Measurements from ENCODE around the gene RSBN1L.

Gene RSBN1L

GRCh38 chr7:77740257-77740656 is 44.0 kb downstream of the RSBN1L start:
- H3K4me2 ChIP-seq: no peak overlapping the region
- peaks cover 18% of the 10 kb centered on the region; the same call in 1 of the 2 replicates for H3K79me2 ChIP-seq (ENCODE audit: insufficient read depth, low read depth)
- H2AFZ ChIP-seq (ENCODE audit: low read depth): no peak overlapping the region
- H3K4me3 ChIP-seq (IDR thresholded peaks at IDR 0.05; ENCODE audit: insufficient read depth, low read depth, low read length): no peak overlapping the region
- no peaks in the 10 kb centered on the region for H3K27me3 ChIP-seq (ENCODE audit: insufficient read depth, low read depth)
- H4K20me1 ChIP-seq (ENCODE audit: insufficient read depth): no peaks in the 10 kb centered on the region; the same call in 1 of the 2 replicates
- H3K27ac ChIP-seq: no peak overlapping the region
- no peak for TF ChIP-seq CTCF (conservative IDR thresholded peaks at IDR 0.05; ENCODE audit: low read depth, low read length)
- H3K9ac ChIP-seq: no peak overlapping the region
- no peaks in the 10 kb centered on the region; the same call in 1 of the 2 replicates for H3K36me3 ChIP-seq (ENCODE audit: insufficient read depth)
- peaks cover under 1% of the 10 kb centered on the region for H3K4me1 ChIP-seq (ENCODE audit: low read depth, poor library complexity, severe bottlenecking)

- Histone ChIP-seq H3K9ac (no peak overlapping the region), H3K4me1 (ENCODE audit: low read depth, poor library complexity, severe bottlenecking) (no peaks in the 10 kb centered on the region), H3K36me3 (ENCODE audit: insufficient read depth) (no peaks in the 10 kb centered on the region; the same call in 1 of the 2 replicates), H2AFZ (ENCODE audit: low read depth) (no peak overlapping the region), H3K27me3 (ENCODE audit: insufficient read depth, low read depth) (no peaks in the 10 kb centered on the region), H3K4me2 (no peak overlapping the region), H3K27ac (no peak overlapping the region), H3K79me2 (ENCODE audit: insufficient read depth, low read depth) (peaks cover 3% of the 10 kb centered on the region; the same call in 1 of the 2 replicates), H4K20me1 (ENCODE audit: insufficient read depth) (no peaks in the 10 kb centered on the region), H3K4me3 (IDR thresholded peaks at IDR 0.05; ENCODE audit: insufficient read depth, low read depth, low read length) (no peak overlapping the region)
- no peak for TF ChIP-seq CTCF (conservative IDR thresholded peaks at IDR 0.05; ENCODE audit: low read depth, low read length)
Measured at GRCh38 chr7:77743518-77743917, 47.3 kb downstream of the RSBN1L start.

- no peaks in the 10 kb centered on the region for H3K27me3 ChIP-seq (ENCODE audit: insufficient read depth, low read depth)
- no peak overlapping the region for H3K9ac ChIP-seq
- H3K4me1 ChIP-seq (ENCODE audit: low read depth, poor library complexity, severe bottlenecking): no peaks in the 10 kb centered on the region
- no peaks in the 10 kb centered on the region; the same call in 1 of the 2 replicates for H3K36me3 ChIP-seq (ENCODE audit: insufficient read depth)
- H3K4me3 ChIP-seq (IDR thresholded peaks at IDR 0.05; ENCODE audit: insufficient read depth, low read depth, low read length): no peak overlapping the region
- H3K4me2 ChIP-seq: no peak overlapping the region
- no peak for TF ChIP-seq CTCF (conservative IDR thresholded peaks at IDR 0.05; ENCODE audit: low read depth, low read length)
- no peak overlapping the region for H2AFZ ChIP-seq (ENCODE audit: low read depth)
- H3K79me2 ChIP-seq (ENCODE audit: insufficient read depth, low read depth): peaks cover 9% of the 10 kb centered on the region; the same call in 1 of the 2 replicates
- H3K27ac ChIP-seq: no peak overlapping the region
- H4K20me1 ChIP-seq (ENCODE audit: insufficient read depth): no peaks in the 10 kb centered on the region
Measured at GRCh38 chr7:77745746-77746145, 49.5 kb downstream of the RSBN1L start.

GRCh38 chr7:77746164-77746823 is 50.0 kb downstream of the RSBN1L start:
- no peak overlapping the region for H3K4me3 ChIP-seq (IDR thresholded peaks at IDR 0.05; ENCODE audit: insufficient read depth, low read depth, low read length)
- H3K9ac ChIP-seq: no peak overlapping the region
- H3K27me3 ChIP-seq (ENCODE audit: insufficient read depth, low read depth): no peaks in the 10 kb centered on the region
- no peaks in the 10 kb centered on the region for H3K4me1 ChIP-seq (ENCODE audit: low read depth, poor library complexity, severe bottlenecking)
- H4K20me1 ChIP-seq (ENCODE audit: insufficient read depth): no peaks in the 10 kb centered on the region
- H3K27ac ChIP-seq: no peak overlapping the region
- H3K4me2 ChIP-seq: no peak overlapping the region
- peaks cover 11% of the 10 kb centered on the region; the same call in 1 of the 2 replicates for H3K79me2 ChIP-seq (ENCODE audit: insufficient read depth, low read depth)
- no peak overlapping the region for H2AFZ ChIP-seq (ENCODE audit: low read depth)
- no peaks in the 10 kb centered on the region; the same call in 1 of the 2 replicates for H3K36me3 ChIP-seq (ENCODE audit: insufficient read depth)
- no peak for TF ChIP-seq CTCF (conservative IDR thresholded peaks at IDR 0.05; ENCODE audit: low read depth, low read length)

Data from KMS-11 (cell line).